Hematopoietic multipotent progenitor cell treated with erythropoietin and hydrocortisone succinate and interleukin-3 and kit ligand, for 8 days (in vitro differentiated cells): ENCODE results near the gene PLEK2.
"Not testable (repeated sequence)": the region's sequence is repeated elsewhere in the genome, so short reads cannot be mapped to it uniquely, and the experiment has no call there.

Source experiments
- DNase-seq: peaks from one replicate; pipeline ENCODE4 v3.0.0-alpha.2; 2015

Gene PLEK2

DNA sequence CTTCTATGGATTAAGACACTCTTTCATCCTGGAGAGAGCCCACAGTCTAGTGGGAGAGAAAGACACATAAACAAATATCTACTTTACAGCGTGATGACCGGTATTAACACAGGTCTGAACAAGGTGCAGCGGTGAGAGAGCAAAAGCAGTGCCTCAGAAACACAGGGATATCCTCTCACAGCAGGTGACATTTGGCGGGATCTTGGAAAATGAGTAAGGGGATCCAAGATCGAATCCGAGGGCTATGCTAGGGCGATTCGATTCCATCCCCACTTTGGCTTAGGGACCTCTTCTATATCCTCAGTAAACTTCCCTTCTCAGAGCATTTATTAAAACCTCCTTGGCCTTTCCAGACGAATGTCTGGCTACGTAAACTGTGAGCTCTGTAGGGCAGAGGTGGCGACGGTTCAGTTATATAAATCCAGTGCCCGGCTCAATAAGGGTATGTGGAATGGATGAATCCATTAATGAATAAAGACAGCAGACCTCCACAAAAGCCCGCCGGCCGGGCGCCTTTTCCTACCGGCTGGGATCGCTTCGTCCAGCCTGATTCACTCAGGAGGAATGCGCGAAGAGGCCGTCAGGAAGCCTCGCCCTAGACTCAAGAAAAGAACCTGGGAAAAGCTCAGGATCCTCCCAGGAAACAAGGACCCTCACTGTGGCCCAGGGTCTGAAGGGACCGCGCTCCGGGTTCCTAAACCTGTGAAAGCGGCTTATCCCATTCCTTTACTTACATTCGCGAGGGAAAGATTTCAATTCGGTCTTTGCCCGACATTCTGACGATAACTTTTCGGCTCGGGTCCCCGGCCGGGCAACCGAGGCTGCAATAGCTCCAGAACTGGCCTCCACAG, 52.8 kb downstream of the PLEK2 start:
- peak; percentile 6 for DNase-seq

DNA sequence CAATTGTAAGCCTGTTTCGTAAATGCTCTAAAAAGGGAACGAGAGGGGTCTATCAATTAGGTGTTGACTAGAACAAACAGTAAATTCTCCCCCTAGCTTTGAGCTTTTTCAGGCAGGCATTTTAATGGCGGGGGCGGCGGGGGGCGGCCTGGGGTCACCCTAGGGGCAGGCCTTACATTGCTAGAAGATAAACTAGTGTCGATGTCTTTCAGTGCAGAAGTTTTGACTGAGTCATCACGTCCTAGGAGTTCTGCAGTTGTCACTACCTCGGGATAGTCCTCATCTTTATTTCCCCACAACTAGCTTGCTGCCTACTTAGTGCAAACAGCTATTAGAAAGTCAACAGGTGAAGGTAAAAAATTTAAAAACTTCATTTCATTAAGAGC, 54.0 kb downstream of the PLEK2 start:
- no peak for DNase-seq

DNA sequence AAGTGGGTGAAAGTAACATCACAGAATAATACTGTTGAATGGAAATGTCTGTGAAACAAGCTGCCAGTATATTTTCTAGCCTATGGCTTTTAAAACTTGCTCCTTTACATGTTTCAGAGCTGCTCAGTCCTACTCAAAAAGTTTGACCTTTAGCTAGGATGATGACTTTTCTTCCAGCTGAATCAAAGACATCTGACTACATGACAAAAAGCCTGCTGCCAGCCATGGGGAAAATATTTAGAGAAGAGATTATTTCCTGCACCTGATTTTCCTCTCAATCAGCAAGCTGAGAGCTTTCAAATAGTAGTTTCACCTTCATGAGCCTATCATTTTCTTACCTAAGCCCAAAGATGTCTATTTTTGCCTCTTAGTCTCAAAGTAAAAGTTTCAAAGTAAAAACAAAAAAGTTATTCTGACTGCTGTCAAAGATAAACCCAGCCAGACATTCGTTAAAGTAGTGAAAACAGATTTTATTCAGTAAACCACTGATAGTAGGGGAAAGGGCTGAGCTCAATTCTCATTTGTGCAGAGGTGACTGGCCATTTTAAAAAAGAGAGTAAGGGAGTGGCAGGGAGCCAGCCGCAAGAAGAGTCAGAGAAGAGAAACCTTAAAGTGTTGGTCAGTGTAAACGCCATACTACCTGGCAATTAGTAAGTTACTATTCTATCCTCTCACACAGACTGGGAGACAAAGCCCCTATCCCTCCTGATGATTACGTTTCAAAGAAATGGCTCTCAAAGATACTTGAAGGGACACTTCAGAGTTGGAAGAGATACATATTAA, 54.6 kb downstream of the PLEK2 start:
- peak; percentile 20 for DNase-seq

DNA sequence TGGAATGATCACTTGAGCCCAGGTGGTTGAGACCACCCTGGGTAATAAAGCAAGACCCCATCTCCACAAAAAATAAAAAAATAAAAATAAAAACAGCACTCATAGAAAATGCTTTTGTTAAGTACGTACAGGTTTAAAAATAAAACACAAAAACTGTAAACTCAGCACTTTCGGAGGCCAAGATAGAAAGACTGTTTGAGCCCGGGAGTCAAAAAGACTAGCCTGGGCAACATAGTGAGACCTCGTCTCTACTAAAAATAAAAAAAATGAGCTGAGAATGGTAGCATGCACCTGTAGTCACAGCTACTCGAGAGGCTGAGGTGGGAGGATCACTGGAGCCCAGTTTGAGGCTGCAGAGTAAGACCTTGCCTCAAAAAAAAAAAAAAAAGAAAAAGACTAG, 59.9 kb downstream of the PLEK2 start:
- DNase-seq, result no peak

DNA sequence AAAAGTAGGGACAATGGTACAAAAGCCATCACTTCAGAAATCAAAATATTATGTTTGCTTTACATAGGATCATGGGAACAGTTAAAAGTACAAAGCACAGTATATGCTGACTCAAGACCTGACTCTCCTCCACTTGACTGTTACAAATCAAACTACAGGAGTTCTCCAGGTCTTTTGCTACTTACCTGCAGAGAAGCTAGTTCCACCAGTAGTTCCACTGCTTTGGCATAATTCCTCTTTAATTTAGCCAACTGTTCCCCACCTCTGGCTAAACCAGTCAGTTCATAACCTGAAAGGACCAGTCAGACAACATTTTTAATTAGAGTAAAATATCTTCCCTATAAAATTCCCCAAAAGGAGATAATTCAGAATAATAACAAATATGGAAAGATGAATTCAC, 66.4 kb downstream of the PLEK2 start:
- no peak for DNase-seq

DNA sequence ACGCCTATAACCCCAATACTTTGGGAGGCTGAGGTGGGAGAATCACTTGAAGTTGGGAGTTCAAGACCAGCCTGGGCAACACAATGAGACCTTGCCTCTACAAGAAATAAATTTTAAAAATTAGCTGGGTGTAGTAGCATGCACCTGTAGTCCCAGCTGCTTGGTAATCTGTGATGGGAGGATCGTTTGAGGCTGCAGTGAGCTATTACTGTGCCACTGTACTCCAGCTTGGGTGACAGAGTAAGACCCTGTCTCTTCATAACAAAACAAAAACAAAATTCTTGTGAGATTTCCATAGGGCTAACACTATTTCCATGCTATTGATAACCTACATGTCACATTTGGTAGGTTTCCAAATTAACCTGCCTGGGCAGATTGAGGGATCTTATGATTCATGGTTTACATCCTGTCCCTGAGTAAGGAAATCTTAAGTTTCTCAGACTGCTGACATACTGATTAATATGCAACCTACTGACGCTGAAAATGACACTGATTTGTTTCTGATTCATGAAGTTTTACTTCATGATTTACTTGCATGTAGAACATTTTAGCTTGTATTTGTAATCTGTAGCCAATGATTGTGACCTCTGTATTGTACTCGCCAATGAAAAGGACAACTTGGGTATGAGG, 68.2 kb downstream of the PLEK2 start:
- DNase-seq, result no peak

DNA sequence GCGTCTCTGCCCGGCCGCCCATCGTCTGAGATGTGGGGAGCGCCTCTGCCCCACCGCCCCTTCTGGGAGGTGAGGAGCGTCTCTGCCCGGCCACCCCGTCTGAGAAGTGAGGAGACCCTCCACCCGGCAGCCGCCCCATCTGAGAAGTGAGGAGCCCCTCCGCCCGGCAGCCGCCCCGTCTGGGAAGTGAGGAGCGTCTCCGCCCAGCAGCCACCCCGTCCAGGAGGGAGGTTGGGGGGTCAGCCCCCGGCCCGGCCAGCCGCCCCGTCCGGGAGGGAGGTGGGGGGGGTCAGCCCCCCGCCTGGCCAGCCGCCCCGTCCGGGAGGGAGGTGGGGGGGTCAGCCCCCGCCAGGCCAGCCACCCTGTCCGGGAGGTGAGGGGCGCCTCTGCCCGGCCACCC, 70.7 kb downstream of the PLEK2 start:
- not testable (repeated sequence) for DNase-seq
